ENCODE measurements around the gene ELSPBP1. TPM values are rescaled to one million over a fixed set of nuclear protein-coding genes. Genes with fewer than 3 reads are reported as not detected.

ELSPBP1 gene
- total RNA-seq, 1 experiment from 2014 or later, result not detected

- no peak for TF ChIP-seq EZH2 (IDR thresholded peaks at IDR 0.05; ENCODE audit: low read length, unreplicated experiment)
- no peak for TF ChIP-seq CTCF (conservative IDR thresholded peaks at IDR 0.05; ENCODE audit: low read depth, low read length)
- no peak for TF ChIP-seq EZH2phosphoT487 (IDR thresholded peaks at IDR 0.05; ENCODE audit: borderline replicate concordance, low read length)
Observed at GRCh38 chr19:48025480-48025879, 31.0 kb downstream of the ELSPBP1 start.

GRCh38 chr19:48029431-48029830 is 35.0 kb downstream of the ELSPBP1 start:
- no peak for DNase-seq
- BruUV-seq (replicated peaks), result no TSS peak
- no peak for ATAC-seq
- Histone ChIP-seq H3K4me2 (ENCODE audit: low read length) (no peak overlapping the region), H3K9me3 (ENCODE audit: low read length) (no peaks in the 10 kb centered on the region), H3K79me2 (ENCODE audit: low read length) (no peaks in the 10 kb centered on the region), H3K9ac (ENCODE audit: low read length) (no peak overlapping the region), H3K36me3 (ENCODE audit: low read depth, low read length) (no peaks in the 10 kb centered on the region), H4K20me1 (ENCODE audit: low read length) (no peaks in the 10 kb centered on the region), H3K9me2 (replicated peaks; ENCODE audit: low read length) (no peaks in the 10 kb centered on the region), H3K4me3 (ENCODE audit: low read length) (no peak overlapping the region), H3K27me3 (ENCODE audit: low read length) (peaks cover 7% of the 10 kb centered on the region; the same call in 1 of the 2 replicates), H2AFZ (ENCODE audit: low read length) (no peak overlapping the region), H3K27ac (ENCODE audit: low read length) (no peak overlapping the region), H3F3A (ENCODE audit: low read length, unreplicated experiment) (no peaks in the 10 kb centered on the region), H3K4me1 (ENCODE audit: insufficient read depth, low read length) (no peaks in the 10 kb centered on the region)
- ChIA-PET POLR2A (ENCODE audit: unreplicated experiment) (no interaction called here), CTCF (no interaction called here)
- intact Hi-C loops (cut with micrococcal nuclease), result no loop called here
- TF ChIP-seq CTCF (conservative IDR thresholded peaks at IDR 0.05; ENCODE audit: low read depth, low read length), result no peak

More at GRCh38 chr19:48025480-48025879, 31.0 kb downstream of the ELSPBP1 start:
- Histone ChIP-seq H3K27me3 (ENCODE audit: low read length) (peaks cover 13% of the 10 kb centered on the region; the same call in 1 of the 2 replicates), H3K9me3 (ENCODE audit: low read length) (no peaks in the 10 kb centered on the region), H3K27ac (ENCODE audit: low read length) (no peak overlapping the region), H3K9ac (ENCODE audit: low read length) (no peak overlapping the region), H3K4me1 (ENCODE audit: insufficient read depth, low read length) (no peaks in the 10 kb centered on the region), H3K36me3 (ENCODE audit: low read depth, low read length) (no peaks in the 10 kb centered on the region), H3K4me2 (ENCODE audit: low read length) (no peak overlapping the region), H3F3A (ENCODE audit: low read length, unreplicated experiment) (no peaks in the 10 kb centered on the region), H2AFZ (ENCODE audit: low read length) (no peak overlapping the region), H3K79me2 (ENCODE audit: low read length) (no peaks in the 10 kb centered on the region), H3K4me3 (ENCODE audit: low read length) (no peak overlapping the region), H3K9me2 (replicated peaks; ENCODE audit: low read length) (no peaks in the 10 kb centered on the region), H4K20me1 (ENCODE audit: low read length) (no peaks in the 10 kb centered on the region)
- ChIA-PET CTCF (no interaction called here), POLR2A (ENCODE audit: unreplicated experiment) (no interaction called here)
- ATAC-seq, result no peak
- no TSS peak for BruUV-seq (replicated peaks)
- no peak for DNase-seq
- intact Hi-C loops (cut with micrococcal nuclease), result no loop called here

- H3K9me2 ChIP-seq (replicated peaks; ENCODE audit: low read length), result no peaks in the 10 kb centered on the region
- H3F3A ChIP-seq (ENCODE audit: low read length, unreplicated experiment), result no peaks in the 10 kb centered on the region
- TF ChIP-seq EZH2 (IDR thresholded peaks at IDR 0.05; ENCODE audit: low read length, unreplicated experiment) (no peak), CTCF (conservative IDR thresholded peaks at IDR 0.05; ENCODE audit: low read depth, low read length) (no peak), EZH2phosphoT487 (IDR thresholded peaks at IDR 0.05; ENCODE audit: borderline replicate concordance, low read length) (no peak)
- H3K79me2 ChIP-seq (ENCODE audit: low read length), result no peaks in the 10 kb centered on the region
- H3K4me2 ChIP-seq (ENCODE audit: low read length), result no peak overlapping the region
- no peak overlapping the region for H3K4me3 ChIP-seq (ENCODE audit: low read length)
- no peaks in the 10 kb centered on the region for H3K9me3 ChIP-seq (ENCODE audit: low read length)
- BruUV-seq (replicated peaks), result no TSS peak
- no peak overlapping the region for H2AFZ ChIP-seq (ENCODE audit: low read length)
- H3K27me3 ChIP-seq (ENCODE audit: low read length), result 0 out of 2 replicates have a peak, but pooled peaks cover under 1% of the 10 kb centered on the region
- ChIA-PET CTCF (no interaction called here), POLR2A (ENCODE audit: unreplicated experiment) (no interaction called here)
- no peaks in the 10 kb centered on the region for H4K20me1 ChIP-seq (ENCODE audit: low read length)
- no peaks in the 10 kb centered on the region for H3K36me3 ChIP-seq (ENCODE audit: low read depth, low read length)
- DNase-seq (no peak), ATAC-seq (no peak)
- H3K9ac ChIP-seq (ENCODE audit: low read length), result no peak overlapping the region
- no peaks in the 10 kb centered on the region for H3K4me1 ChIP-seq (ENCODE audit: insufficient read depth, low read length)
- H3K27ac ChIP-seq (ENCODE audit: low read length), result no peak overlapping the region
- intact Hi-C loops (cut with micrococcal nuclease), result no loop called here
Observed at GRCh38 chr19:48030073-48030472, 35.6 kb downstream of the ELSPBP1 start.

All from PC-3 (cell line).